PC-9 (cell line): ENCODE results near the gene GMFB.

Experiments used
- EZH2 ChIP-seq: fragments of 200-600 bp; sonication (generic); IDR thresholded peaks from 2 replicates; pipeline ENCODE4 v1.8.0; 2017; ENCODE audit warnings: antibody characterized with exemption, low read depth
- TF ChIP-seq, protein P1 (sequence below): fragments of 200-600 bp; sonication (generic); conservative IDR thresholded peaks from 2 replicates; pipeline ENCODE4 v1.6.1; 2017; ENCODE audit warnings: mixed run types, antibody characterized with exemption, mild to moderate bottlenecking, moderate library complexity

GRCh38 chr14:54480830-54481562 is 7.8 kb downstream of the GMFB start:
- TF ChIP-seq, protein P1, sequence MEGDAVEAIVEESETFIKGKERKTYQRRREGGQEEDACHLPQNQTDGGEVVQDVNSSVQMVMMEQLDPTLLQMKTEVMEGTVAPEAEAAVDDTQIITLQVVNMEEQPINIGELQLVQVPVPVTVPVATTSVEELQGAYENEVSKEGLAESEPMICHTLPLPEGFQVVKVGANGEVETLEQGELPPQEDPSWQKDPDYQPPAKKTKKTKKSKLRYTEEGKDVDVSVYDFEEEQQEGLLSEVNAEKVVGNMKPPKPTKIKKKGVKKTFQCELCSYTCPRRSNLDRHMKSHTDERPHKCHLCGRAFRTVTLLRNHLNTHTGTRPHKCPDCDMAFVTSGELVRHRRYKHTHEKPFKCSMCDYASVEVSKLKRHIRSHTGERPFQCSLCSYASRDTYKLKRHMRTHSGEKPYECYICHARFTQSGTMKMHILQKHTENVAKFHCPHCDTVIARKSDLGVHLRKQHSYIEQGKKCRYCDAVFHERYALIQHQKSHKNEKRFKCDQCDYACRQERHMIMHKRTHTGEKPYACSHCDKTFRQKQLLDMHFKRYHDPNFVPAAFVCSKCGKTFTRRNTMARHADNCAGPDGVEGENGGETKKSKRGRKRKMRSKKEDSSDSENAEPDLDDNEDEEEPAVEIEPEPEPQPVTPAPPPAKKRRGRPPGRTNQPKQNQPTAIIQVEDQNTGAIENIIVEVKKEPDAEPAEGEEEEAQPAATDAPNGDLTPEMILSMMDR, result no peak
- no peak for TF ChIP-seq EZH2
